NCI-H510A treated with DMSO at 0.1 percent for 48 hours (cell line): ENCODE results near the gene OR52E4.

Source experiments
- DNase-seq: peaks from one replicate; lab custom pipeline; 2025; lab: John Stamatoyannopoulos, UW

Gene OR52E4

GRCh38 chr11:5929571-5930368 is 49.3 kb downstream of the OR52E4 start:
- DNase-seq, result no peak

GRCh38 chr11:5930614-5931013 is 50.2 kb downstream of the OR52E4 start:
- DNase-seq, result no peak

GRCh38 chr11:5931061-5931460 is 50.6 kb downstream of the OR52E4 start:
- no peak for DNase-seq

DNA sequence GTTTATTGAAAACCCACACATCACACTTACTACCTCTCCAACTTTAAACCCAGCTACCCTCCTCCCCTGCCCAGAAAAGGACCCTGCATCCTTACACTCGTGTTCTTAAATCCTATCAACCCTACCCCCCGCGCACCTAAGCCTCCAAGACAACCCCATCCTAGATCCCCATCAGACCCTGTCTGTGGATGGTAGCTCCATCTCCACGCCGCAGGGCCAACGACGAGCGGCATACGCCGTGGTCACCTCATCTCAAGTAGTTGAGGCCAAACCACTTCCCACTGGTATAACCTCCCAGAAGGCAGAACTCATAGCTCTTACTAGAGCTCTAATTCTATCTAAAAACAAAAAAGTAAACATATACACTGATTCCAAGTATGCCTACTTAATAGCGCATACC is 52.2 kb downstream of the OR52E4 start:
- no peak for DNase-seq

- no peak for DNase-seq
These were observed 52.7 kb downstream of the OR52E4 start for GRCh38 chr11:5933116-5933515.
